HG02840 (cell line): ENCODE results near the gene KYNU.
"Not testable (repeated sequence)": the region's sequence is repeated elsewhere in the genome, so short reads cannot be mapped to it uniquely, and the experiment has no call there.

Source experiments
- ATAC-seq: cut with Tn5 transposase; IDR thresholded peaks from one replicate; pipeline ENCODE4 v1.9.1; 2021; ENCODE audit warnings: mild to moderate bottlenecking, moderate library complexity, moderate number of reproducible peaks; ENCODE audit not compliant: unreplicated experiment, low FRiP score

KYNU gene

GRCh38 chr2:142914507-142915313 is 37.2 kb downstream of the KYNU start:
- ATAC-seq: peak; percentile 99

- ATAC-seq: no peak
These were observed 38.0 kb downstream of the KYNU start for GRCh38 chr2:142915502-142915901.

- no peak for ATAC-seq
These were observed 41.2 kb downstream of the KYNU start for GRCh38 chr2:142918624-142919023.

GRCh38 chr2:142920571-142920970 is 43.1 kb downstream of the KYNU start:
- ATAC-seq: no peak

GRCh38 chr2:142926445-142926844 is 49.0 kb downstream of the KYNU start:
- ATAC-seq: no peak

- ATAC-seq: no peak
These were observed 53.5 kb downstream of the KYNU start for GRCh38 chr2:142930835-142931398.

- no peak for ATAC-seq
These were observed 56.5 kb downstream of the KYNU start for GRCh38 chr2:142933916-142934315.

- ATAC-seq: no peak
These were observed 58.2 kb downstream of the KYNU start for GRCh38 chr2:142935563-142936089.

- ATAC-seq: no peak
These were observed 59.2 kb downstream of the KYNU start for GRCh38 chr2:142936629-142937028.

GRCh38 chr2:142937347-142937746 is 59.9 kb downstream of the KYNU start:
- ATAC-seq: no peak

- ATAC-seq: no peak
These were observed 60.8 kb downstream of the KYNU start for GRCh38 chr2:142938240-142938639.

- no peak for ATAC-seq
These were observed 63.3 kb downstream of the KYNU start for GRCh38 chr2:142940606-142941223.

- no peak for ATAC-seq
These were observed 65.2 kb downstream of the KYNU start for GRCh38 chr2:142942690-142943089.

- no peak for ATAC-seq
These were observed 66.8 kb downstream of the KYNU start for GRCh38 chr2:142944264-142944663.

- ATAC-seq: no peak
These were observed 67.3 kb downstream of the KYNU start for GRCh38 chr2:142944721-142945120.

- ATAC-seq: no peak
These were observed 69.5 kb downstream of the KYNU start for GRCh38 chr2:142946941-142947340.

- ATAC-seq: not testable (repeated sequence)
These were observed 71.3 kb downstream of the KYNU start for GRCh38 chr2:142948723-142949122.

- ATAC-seq: not testable (repeated sequence)
These were observed 72.9 kb downstream of the KYNU start for GRCh38 chr2:142950323-142950722.

- no peak for ATAC-seq
These were observed 73.9 kb downstream of the KYNU start for GRCh38 chr2:142951190-142952007.

GRCh38 chr2:142952018-142952417 is 74.6 kb downstream of the KYNU start:
- no peak for ATAC-seq
